OCI-LY1 (cell line): ENCODE results near the gene ZNF616.

Experiments
- EZH2 ChIP-seq: fragments of 200-600 bp; sonication (generic), shearing (Covaris generic); IDR thresholded peaks from 2 replicates; pipeline ENCODE4 v1.8.0; 2017; ENCODE audit warnings: borderline replicate concordance, mixed run types, mild to moderate bottlenecking, antibody characterized with exemption, low read length, moderate library complexity, mixed read lengths
- TF ChIP-seq, protein P1 (sequence below): fragments of 200-600 bp; sonication (generic), shearing (Covaris generic); IDR thresholded peaks from 2 replicates; pipeline ENCODE4 v1.5.1; 2017; ENCODE audit warnings: mild to moderate bottlenecking, antibody characterized with exemption, low read length, moderate library complexity, mixed read lengths

DNA sequence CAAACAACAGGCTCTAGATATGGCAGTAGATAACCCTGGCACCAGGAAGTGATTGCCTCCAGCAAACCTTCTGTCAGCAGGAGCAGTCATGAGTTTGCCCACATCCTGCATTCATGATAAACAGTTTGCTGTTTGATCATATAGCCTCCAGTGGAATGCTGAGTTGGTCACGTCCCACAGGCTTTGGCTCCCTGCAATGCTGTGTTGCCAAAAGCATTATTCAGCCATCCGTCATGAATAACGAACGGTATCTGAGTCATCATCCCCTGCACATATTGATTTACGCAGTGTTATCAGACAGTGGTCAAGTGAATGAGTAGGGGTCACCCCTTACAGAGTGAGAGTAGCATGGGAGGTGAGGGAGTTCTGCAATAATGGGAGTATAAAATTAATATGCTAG lies 69.2 kb downstream of the ZNF616 start:
- TF ChIP-seq, protein P1, sequence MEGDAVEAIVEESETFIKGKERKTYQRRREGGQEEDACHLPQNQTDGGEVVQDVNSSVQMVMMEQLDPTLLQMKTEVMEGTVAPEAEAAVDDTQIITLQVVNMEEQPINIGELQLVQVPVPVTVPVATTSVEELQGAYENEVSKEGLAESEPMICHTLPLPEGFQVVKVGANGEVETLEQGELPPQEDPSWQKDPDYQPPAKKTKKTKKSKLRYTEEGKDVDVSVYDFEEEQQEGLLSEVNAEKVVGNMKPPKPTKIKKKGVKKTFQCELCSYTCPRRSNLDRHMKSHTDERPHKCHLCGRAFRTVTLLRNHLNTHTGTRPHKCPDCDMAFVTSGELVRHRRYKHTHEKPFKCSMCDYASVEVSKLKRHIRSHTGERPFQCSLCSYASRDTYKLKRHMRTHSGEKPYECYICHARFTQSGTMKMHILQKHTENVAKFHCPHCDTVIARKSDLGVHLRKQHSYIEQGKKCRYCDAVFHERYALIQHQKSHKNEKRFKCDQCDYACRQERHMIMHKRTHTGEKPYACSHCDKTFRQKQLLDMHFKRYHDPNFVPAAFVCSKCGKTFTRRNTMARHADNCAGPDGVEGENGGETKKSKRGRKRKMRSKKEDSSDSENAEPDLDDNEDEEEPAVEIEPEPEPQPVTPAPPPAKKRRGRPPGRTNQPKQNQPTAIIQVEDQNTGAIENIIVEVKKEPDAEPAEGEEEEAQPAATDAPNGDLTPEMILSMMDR, result no peak
- no peak for TF ChIP-seq EZH2
